ENCODE data around the gene ELMO3. TPM values are rescaled to one million over a fixed set of nuclear protein-coding genes. Genes with fewer than 3 reads are reported as not detected.

The ELMO3 gene
- total and polyA plus RNA-seq, 2 of the 4 experiments (the other 2 are of a cell fraction) = 0.36 to 1.6 TPM

DNA sequence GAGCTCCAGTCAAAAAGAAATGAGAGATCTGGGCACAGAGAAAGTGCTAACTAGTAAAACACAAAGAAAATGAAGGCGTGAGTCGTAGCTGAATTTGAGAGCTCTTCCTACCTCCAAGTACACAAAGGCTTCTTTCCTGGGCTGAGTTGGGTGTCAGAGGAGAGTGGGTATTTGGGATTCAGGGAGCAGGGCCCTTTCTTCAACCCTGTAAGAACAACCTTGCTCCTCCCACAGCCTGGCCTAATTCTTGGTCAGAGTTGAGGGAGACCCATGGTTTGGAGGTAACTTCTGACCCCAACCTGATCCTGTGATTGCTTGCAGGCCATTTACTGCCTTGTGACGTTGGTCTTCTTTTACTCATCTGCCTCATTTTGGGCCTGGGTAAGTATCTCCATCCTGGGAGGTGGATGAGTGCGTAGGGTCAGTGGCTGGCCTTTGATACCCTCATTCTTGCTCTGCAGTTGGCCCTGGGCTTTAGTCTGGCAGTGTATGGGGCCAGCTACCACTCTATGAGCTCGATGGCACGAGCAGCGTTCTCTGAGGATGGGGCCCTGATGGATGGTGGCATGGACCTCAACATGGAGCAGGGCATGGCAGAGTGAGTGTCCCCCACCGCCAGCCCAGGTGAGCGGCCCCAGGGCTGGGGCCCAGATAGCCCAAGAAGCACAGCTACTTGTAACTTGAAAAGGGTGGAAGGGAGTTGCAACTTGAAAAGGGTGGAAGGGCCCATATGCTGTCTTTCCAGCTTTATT is 29.3 kb downstream of the ELMO3 start:
- no peak overlapping the region for H3K56ac ChIP-seq (ENCODE audit: extremely low read depth, insufficient read depth, low read length)
- H2AK5ac ChIP-seq (ENCODE audit: low read depth, low read length) = no peak overlapping the region
- no peak overlapping the region for H3K23ac ChIP-seq (ENCODE audit: low read depth, low read length)
- ATAC-seq (ENCODE audit: low read depth) = no peak
- H3K18ac ChIP-seq (ENCODE audit: low read depth, low read length) = no peak overlapping the region
- ChIA-PET CTCF (no interaction called here), POLR2A (ENCODE audit: unreplicated experiment) (interaction anchor here (0.6 to 0.7 kb wide), 2 partner anchors 63 to 170 kb away, joined by 3 read pairs; no protein-coding TSS in a partner anchor)
- H3K36me3 ChIP-seq (ENCODE audit: control insufficient read depth, insufficient read depth, low read length) = peaks cover 46% of the 10 kb centered on the region
- H2BK15ac ChIP-seq (ENCODE audit: low read depth, low read length) = no peak overlapping the region
- no peak overlapping the region for H3K27ac ChIP-seq (ENCODE audit: insufficient read depth, low read length)
- H2BK20ac ChIP-seq (ENCODE audit: low read depth, low read length) = no peak overlapping the region
- H3K9ac ChIP-seq (ENCODE audit: low read depth, low read length) = 0 out of 2 replicates have a peak overlapping the region, but pooled peaks have one; percentile 89
- dilution Hi-C loops (cut with HindIII; ENCODE audit: low sequenced_read_pairs, unreplicated experiment) (no loop called here), intact Hi-C loops (cut with micrococcal nuclease) (no loop called here), in situ Hi-C loops (cut with MboI; ENCODE audit: low sequenced_read_pairs) (no loop called here)
- peak overlapping the region; percentile 80; the same call in 1 of the 2 replicates for H3K4me3 ChIP-seq (ENCODE audit: insufficient read depth, low read depth, low read length)
- H3K4ac ChIP-seq (ENCODE audit: low read depth, low read length) = no peak overlapping the region
- no peak overlapping the region for H2BK5ac ChIP-seq (ENCODE audit: low read depth, low read length, poor library complexity, severe bottlenecking)
- no peak overlapping the region for H4K91ac ChIP-seq (ENCODE audit: insufficient read depth, low read depth, low read length)
- no peaks in the 10 kb centered on the region for H3K27me3 ChIP-seq (ENCODE audit: control insufficient read depth, insufficient read depth, low read length)
- H3K14ac ChIP-seq (replicated peaks; ENCODE audit: low read depth, low read length) = no peak overlapping the region
- no TSS peak for BruUV-seq (replicated peaks)
- H2BK120ac ChIP-seq (ENCODE audit: low read depth, low read length) = no peak overlapping the region
- H3K9me3 ChIP-seq (ENCODE audit: control insufficient read depth, insufficient read depth, low read length) = no peaks in the 10 kb centered on the region
- peaks cover 12% of the 10 kb centered on the region for H3K4me1 ChIP-seq (ENCODE audit: control insufficient read depth, insufficient read depth, low read length)
- H2AFZ ChIP-seq (replicated peaks; ENCODE audit: low read length, poor library complexity) = no peak overlapping the region
- peak overlapping the region in 1 of 2 experiments; percentile 98; a peak in 2 of 4 replicates for H4K8ac ChIP-seq (ENCODE audit: low read depth in 2 of 2, low read length in 2 of 2)
- H3K4me2 ChIP-seq (ENCODE audit: low read depth, low read length) = peak overlapping the region; percentile 81
- TF ChIP-seq, protein P1, sequence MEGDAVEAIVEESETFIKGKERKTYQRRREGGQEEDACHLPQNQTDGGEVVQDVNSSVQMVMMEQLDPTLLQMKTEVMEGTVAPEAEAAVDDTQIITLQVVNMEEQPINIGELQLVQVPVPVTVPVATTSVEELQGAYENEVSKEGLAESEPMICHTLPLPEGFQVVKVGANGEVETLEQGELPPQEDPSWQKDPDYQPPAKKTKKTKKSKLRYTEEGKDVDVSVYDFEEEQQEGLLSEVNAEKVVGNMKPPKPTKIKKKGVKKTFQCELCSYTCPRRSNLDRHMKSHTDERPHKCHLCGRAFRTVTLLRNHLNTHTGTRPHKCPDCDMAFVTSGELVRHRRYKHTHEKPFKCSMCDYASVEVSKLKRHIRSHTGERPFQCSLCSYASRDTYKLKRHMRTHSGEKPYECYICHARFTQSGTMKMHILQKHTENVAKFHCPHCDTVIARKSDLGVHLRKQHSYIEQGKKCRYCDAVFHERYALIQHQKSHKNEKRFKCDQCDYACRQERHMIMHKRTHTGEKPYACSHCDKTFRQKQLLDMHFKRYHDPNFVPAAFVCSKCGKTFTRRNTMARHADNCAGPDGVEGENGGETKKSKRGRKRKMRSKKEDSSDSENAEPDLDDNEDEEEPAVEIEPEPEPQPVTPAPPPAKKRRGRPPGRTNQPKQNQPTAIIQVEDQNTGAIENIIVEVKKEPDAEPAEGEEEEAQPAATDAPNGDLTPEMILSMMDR (conservative IDR thresholded peaks at IDR 0.05; ENCODE audit: low read depth, low read length) = no peak
- TF ChIP-seq BHLHE40 (IDR thresholded peaks at IDR 0.05; ENCODE audit: low read depth, low read length) = no peak
- H3K79me1 ChIP-seq (ENCODE audit: low read depth in 1 of 2, low read length in 2 of 2) = peaks cover 23 to 61% of the 10 kb centered on the region in 2 experiments
- H4K5ac ChIP-seq (ENCODE audit: low read depth, low read length) = no peak overlapping the region
- H3K9me1 ChIP-seq (ENCODE audit: insufficient read depth, low read length) = peaks cover 12% of the 10 kb centered on the region
- H2AK9ac ChIP-seq (replicated peaks; ENCODE audit: low read depth, low read length, poor library complexity) = no peak overlapping the region
- DNase-seq = no peak
- H4K20me1 ChIP-seq (ENCODE audit: insufficient read depth, low read length) = peaks cover 7% of the 10 kb centered on the region; the same call in 1 of the 2 replicates
- 100% methylated on average over 3 of the region's 9 CpGs; no CpG with 5 or more reads in 1 of the 2 experiments for WGBS, 2 experiments (ENCODE audit: extremely low coverage in 2 of 2, insufficient read length in 1 of 2)

All from IMR-90 (cell line).